Measurements from ENCODE around the gene KPNB1. TPM values are rescaled to one million over a fixed set of nuclear protein-coding genes. Genes with fewer than 3 reads are reported as not detected.

KPNB1 gene
- total RNA-seq, 1 experiment from 2014 or later, result 742 TPM

DNA sequence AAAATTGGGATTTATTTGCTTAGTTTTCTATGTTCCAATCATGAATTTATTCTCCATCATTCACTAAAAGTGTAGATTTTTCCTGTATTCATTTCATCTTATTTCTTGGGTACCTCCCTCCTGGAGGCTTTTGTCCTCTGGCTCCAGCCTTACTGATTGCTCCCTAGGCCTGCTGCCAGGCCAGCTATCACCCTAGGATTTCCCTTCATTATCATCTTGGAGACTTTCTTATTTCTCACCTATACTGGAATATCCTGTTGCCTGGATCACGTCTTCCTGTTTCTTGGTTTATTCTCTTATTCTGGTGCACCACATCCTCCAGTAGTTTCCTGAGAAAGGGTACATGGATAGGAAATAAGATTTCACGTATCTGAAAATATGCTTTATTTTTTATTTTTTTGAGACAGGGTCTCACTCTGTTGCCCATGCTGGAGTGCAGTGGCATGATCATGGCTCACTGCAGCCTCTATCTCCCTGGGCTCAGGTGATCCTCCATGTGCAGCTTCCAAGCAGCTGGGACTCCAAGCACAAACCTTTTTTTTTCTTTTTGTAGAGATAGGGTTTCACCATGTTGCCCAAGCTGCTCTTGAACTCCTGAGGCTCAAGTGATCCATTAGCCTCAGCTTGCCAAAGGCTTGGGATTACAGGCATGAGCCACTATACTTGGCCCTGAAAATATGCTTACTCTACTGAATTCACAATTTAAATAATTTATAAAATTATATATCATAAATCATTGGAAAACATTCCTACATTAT lies 13.3 kb upstream of the KPNB1 start:
- H3K27me3 Mint-ChIP-seq (ENCODE audit: low read depth), result no peaks in the 10 kb centered on the region
- TF ChIP-seq, protein P1, sequence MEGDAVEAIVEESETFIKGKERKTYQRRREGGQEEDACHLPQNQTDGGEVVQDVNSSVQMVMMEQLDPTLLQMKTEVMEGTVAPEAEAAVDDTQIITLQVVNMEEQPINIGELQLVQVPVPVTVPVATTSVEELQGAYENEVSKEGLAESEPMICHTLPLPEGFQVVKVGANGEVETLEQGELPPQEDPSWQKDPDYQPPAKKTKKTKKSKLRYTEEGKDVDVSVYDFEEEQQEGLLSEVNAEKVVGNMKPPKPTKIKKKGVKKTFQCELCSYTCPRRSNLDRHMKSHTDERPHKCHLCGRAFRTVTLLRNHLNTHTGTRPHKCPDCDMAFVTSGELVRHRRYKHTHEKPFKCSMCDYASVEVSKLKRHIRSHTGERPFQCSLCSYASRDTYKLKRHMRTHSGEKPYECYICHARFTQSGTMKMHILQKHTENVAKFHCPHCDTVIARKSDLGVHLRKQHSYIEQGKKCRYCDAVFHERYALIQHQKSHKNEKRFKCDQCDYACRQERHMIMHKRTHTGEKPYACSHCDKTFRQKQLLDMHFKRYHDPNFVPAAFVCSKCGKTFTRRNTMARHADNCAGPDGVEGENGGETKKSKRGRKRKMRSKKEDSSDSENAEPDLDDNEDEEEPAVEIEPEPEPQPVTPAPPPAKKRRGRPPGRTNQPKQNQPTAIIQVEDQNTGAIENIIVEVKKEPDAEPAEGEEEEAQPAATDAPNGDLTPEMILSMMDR (conservative IDR thresholded peaks at IDR 0.05), result no peak

More for the DNA sequence above, 13.3 kb upstream of the KPNB1 start:
- no peak overlapping the region for H2AFZ ChIP-seq (ENCODE audit: low read length)
- no peak overlapping the region for H3K18ac ChIP-seq (ENCODE audit: insufficient read length, low read depth, low read length)
- H3K23ac ChIP-seq (ENCODE audit: insufficient read length, low read depth, low read length), result no peak overlapping the region
- no peak overlapping the region for H3K14ac ChIP-seq (ENCODE audit: insufficient read depth, low read length)
- no peak overlapping the region for H3K56ac ChIP-seq (ENCODE audit: insufficient read length, low read depth, low read length)
- H2BK12ac ChIP-seq (ENCODE audit: insufficient read length, low read depth, low read length), result no peak overlapping the region
- H3K79me2 ChIP-seq (ENCODE audit: insufficient read depth, low read length), result no peaks in the 10 kb centered on the region
- Mint-ChIP-seq H3K36me3 (ENCODE audit: insufficient read depth in 1 of 3, low read depth in 3 of 3) (peaks cover 2 to 19% (median 7%) of the 10 kb centered on the region in 3 experiments; a peak in 4 of 7 replicates), H3K27ac (no peak overlapping the region), H3K4me3 (no peak overlapping the region), H3K4me1 (no peaks in the 10 kb centered on the region), H3K9me3 (no peaks in the 10 kb centered on the region)
- no peaks in the 10 kb centered on the region for H3K4me1 ChIP-seq (ENCODE audit: insufficient read depth, low read length)
- H3K27ac ChIP-seq (ENCODE audit: insufficient read length, low read depth, low read length), result no peak overlapping the region
- H2BK15ac ChIP-seq (ENCODE audit: low read depth, low read length), result no peak overlapping the region
- no peak overlapping the region for H3K4me2 ChIP-seq (ENCODE audit: insufficient read depth, insufficient read length, low read length)
- H3K23me2 ChIP-seq (ENCODE audit: insufficient read length, low read depth, low read length, poor library complexity, severe bottlenecking), result no peaks in the 10 kb centered on the region
- no peak overlapping the region for H3T11ph ChIP-seq (ENCODE audit: low read length)
- H3K9me3 ChIP-seq (ENCODE audit: control insufficient read depth, low read depth, low read length), result no peaks in the 10 kb centered on the region
- H4K20me1 ChIP-seq (ENCODE audit: control insufficient read depth, insufficient read depth, insufficient read length), result no peaks in the 10 kb centered on the region
- H4K5ac ChIP-seq (ENCODE audit: insufficient read length, low read depth, low read length), result no peak overlapping the region
- no peak overlapping the region for H3K4ac ChIP-seq (ENCODE audit: low read depth, low read length)
- no peaks in the 10 kb centered on the region for H3K27me3 ChIP-seq (ENCODE audit: insufficient read depth, low read length)
- no peak overlapping the region for H2BK120ac ChIP-seq (ENCODE audit: low read depth, low read length, poor library complexity, severe bottlenecking)
- no peak overlapping the region for H3K9ac ChIP-seq (ENCODE audit: extremely low read depth, insufficient read length, low read length)
- no CpG with 5 or more reads among the region's 2 CpGs for WGBS (ENCODE audit: extremely low coverage, insufficient read length, low lambda C conversion rate)
- no peak for DNase-seq
- H2AK5ac ChIP-seq (ENCODE audit: insufficient read length, low read length), result no peak overlapping the region
- no peak overlapping the region for H4K91ac ChIP-seq (ENCODE audit: insufficient read length, low read depth, low read length)
- H2BK5ac ChIP-seq (ENCODE audit: insufficient read length, low read length), result no peak overlapping the region
- H3K79me1 ChIP-seq (ENCODE audit: insufficient read depth, low read depth, low read length, poor library complexity, severe bottlenecking), result no peaks in the 10 kb centered on the region
- H2BK20ac ChIP-seq (ENCODE audit: low read depth, low read length, poor library complexity, severe bottlenecking), result no peak overlapping the region
- no peak overlapping the region for H4K8ac ChIP-seq (replicated peaks; ENCODE audit: insufficient read length, low read depth, low read length)
